HCT116 (cell line): ENCODE results near the gene MZB1.

Source experiments
- CBX3 ChIP-seq: IDR thresholded peaks from 2 replicates; pipeline ENCODE4 v1.6.1; 2012; ENCODE audit warnings: low read depth
- FOSL1 ChIP-seq: IDR thresholded peaks from 2 replicates; pipeline ENCODE4 v1.6.1; 2012; ENCODE audit warnings: low read depth
- POLR2A ChIP-seq: IDR thresholded peaks from 2 replicates; pipeline ENCODE4 v1.7.0; 2011; ENCODE audit warnings: borderline replicate concordance; ENCODE audit not compliant: insufficient read depth, insufficient read length; ENCODE audit errors: extremely low read depth
- TCF7L2 ChIP-seq: IDR thresholded peaks from 2 replicates; pipeline ENCODE4 v1.7.0; 2011; ENCODE audit warnings: borderline replicate concordance, inconsistent platforms; ENCODE audit not compliant: insufficient read depth, insufficient read length; ENCODE audit errors: extremely low read depth
- YY1 ChIP-seq: IDR thresholded peaks from 2 replicates; pipeline ENCODE4 v1.6.1; 2011; ENCODE audit warnings: low read length, low read depth, moderate library complexity, mild to moderate bottlenecking; ENCODE audit not compliant: insufficient replicate concordance; ENCODE audit errors: extremely low read depth
- TF ChIP-seq, protein P1 (sequence below): IDR thresholded peaks from 2 replicates; pipeline ENCODE4 v1.6.1; 2012
- TF ChIP-seq, protein P2 (sequence below), 3 experiments: fragments of 200-600 bp in 1 of 3; sonication (generic) in 1 of 3; IDR thresholded peaks in 2 of 3; conservative IDR thresholded peaks in 1 of 3; 2 replicates each; pipeline ENCODE4 v1.5.1; 2012 to 2017; ENCODE audit warnings: low read depth in 2 of 3, low read length in 2 of 3, antibody characterized with exemption in 1 of 3, borderline replicate concordance in 1 of 3, control low read depth in 1 of 3, mild to moderate bottlenecking in 1 of 3, mixed read lengths in 1 of 3, mixed run types in 1 of 3, moderate library complexity in 1 of 3; ENCODE audit not compliant: insufficient read depth in 1 of 3
- TF ChIP-seq, protein P3 (sequence below): IDR thresholded peaks from 2 replicates; pipeline ENCODE4 v1.6.1; 2012; ENCODE audit warnings: low read depth

- TF ChIP-seq, protein P1, sequence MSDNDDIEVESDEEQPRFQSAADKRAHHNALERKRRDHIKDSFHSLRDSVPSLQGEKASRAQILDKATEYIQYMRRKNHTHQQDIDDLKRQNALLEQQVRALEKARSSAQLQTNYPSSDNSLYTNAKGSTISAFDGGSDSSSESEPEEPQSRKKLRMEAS: no peak
- TF ChIP-seq, protein P2, sequence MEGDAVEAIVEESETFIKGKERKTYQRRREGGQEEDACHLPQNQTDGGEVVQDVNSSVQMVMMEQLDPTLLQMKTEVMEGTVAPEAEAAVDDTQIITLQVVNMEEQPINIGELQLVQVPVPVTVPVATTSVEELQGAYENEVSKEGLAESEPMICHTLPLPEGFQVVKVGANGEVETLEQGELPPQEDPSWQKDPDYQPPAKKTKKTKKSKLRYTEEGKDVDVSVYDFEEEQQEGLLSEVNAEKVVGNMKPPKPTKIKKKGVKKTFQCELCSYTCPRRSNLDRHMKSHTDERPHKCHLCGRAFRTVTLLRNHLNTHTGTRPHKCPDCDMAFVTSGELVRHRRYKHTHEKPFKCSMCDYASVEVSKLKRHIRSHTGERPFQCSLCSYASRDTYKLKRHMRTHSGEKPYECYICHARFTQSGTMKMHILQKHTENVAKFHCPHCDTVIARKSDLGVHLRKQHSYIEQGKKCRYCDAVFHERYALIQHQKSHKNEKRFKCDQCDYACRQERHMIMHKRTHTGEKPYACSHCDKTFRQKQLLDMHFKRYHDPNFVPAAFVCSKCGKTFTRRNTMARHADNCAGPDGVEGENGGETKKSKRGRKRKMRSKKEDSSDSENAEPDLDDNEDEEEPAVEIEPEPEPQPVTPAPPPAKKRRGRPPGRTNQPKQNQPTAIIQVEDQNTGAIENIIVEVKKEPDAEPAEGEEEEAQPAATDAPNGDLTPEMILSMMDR (IDR thresholded peaks at IDR 0.05 in 2 of 3, conservative IDR thresholded peaks at IDR 0.05 in 1 of 3; ENCODE audit: borderline replicate concordance in 1 of 3, insufficient read depth in 1 of 3, low read depth in 2 of 3, low read length in 2 of 3): no peak
- no peak for TF ChIP-seq CBX3
- no peak for TF ChIP-seq POLR2A
- TF ChIP-seq YY1: no peak
- no peak for TF ChIP-seq FOSL1
- TF ChIP-seq, protein P3, sequence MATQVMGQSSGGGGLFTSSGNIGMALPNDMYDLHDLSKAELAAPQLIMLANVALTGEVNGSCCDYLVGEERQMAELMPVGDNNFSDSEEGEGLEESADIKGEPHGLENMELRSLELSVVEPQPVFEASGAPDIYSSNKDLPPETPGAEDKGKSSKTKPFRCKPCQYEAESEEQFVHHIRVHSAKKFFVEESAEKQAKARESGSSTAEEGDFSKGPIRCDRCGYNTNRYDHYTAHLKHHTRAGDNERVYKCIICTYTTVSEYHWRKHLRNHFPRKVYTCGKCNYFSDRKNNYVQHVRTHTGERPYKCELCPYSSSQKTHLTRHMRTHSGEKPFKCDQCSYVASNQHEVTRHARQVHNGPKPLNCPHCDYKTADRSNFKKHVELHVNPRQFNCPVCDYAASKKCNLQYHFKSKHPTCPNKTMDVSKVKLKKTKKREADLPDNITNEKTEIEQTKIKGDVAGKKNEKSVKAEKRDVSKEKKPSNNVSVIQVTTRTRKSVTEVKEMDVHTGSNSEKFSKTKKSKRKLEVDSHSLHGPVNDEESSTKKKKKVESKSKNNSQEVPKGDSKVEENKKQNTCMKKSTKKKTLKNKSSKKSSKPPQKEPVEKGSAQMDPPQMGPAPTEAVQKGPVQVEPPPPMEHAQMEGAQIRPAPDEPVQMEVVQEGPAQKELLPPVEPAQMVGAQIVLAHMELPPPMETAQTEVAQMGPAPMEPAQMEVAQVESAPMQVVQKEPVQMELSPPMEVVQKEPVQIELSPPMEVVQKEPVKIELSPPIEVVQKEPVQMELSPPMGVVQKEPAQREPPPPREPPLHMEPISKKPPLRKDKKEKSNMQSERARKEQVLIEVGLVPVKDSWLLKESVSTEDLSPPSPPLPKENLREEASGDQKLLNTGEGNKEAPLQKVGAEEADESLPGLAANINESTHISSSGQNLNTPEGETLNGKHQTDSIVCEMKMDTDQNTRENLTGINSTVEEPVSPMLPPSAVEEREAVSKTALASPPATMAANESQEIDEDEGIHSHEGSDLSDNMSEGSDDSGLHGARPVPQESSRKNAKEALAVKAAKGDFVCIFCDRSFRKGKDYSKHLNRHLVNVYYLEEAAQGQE: no peak
- TF ChIP-seq TCF7L2: no peak
Observed at GRCh38 chr5:139416651-139417050, 26.9 kb upstream of the MZB1 start.
